OCI-LY1 (cell line): ENCODE measurements around the gene SYT3.

Experiments used
- H2AFZ ChIP-seq: fragments of 200-600 bp; sonication (generic), shearing (Covaris generic); 2 replicates; pipeline ENCODE4 v1.6.0; 2014; ENCODE audit warnings: antibody characterized with exemption, mild to moderate bottlenecking, low read length
- H3F3A ChIP-seq: fragments of 200-600 bp; sonication (generic), shearing (Covaris generic); 2 replicates; pipeline ENCODE4 v1.6.0; 2014; ENCODE audit warnings: mild to moderate bottlenecking, antibody characterized with exemption, low read length, moderate library complexity; ENCODE audit not compliant: insufficient read depth
- H3K27ac ChIP-seq: fragments of 200-600 bp; sonication (generic); 2 replicates; pipeline ENCODE4 v1.5.1; 2014; ENCODE audit warnings: low read length, mixed run types, mild to moderate bottlenecking, low read depth; ENCODE audit not compliant: poor library complexity, severe bottlenecking
- H3K27me3 ChIP-seq: fragments of 200-600 bp; sonication (generic); 2 replicates; pipeline ENCODE4 v1.6.0; 2014; ENCODE audit warnings: antibody characterized with exemption, mild to moderate bottlenecking, low read length, moderate library complexity; ENCODE audit not compliant: insufficient read depth
- H3K36me3 ChIP-seq: fragments of 200-600 bp; sonication (generic); 2 replicates; pipeline ENCODE4 v1.6.1; 2014; ENCODE audit warnings: mild to moderate bottlenecking, antibody characterized with exemption, low read length, moderate library complexity, mixed read lengths; ENCODE audit not compliant: insufficient read depth
- H3K4me1 ChIP-seq: fragments of 200-600 bp; sonication (generic); 2 replicates; pipeline ENCODE4 v1.5.1; 2014; ENCODE audit warnings: mild to moderate bottlenecking, low read length, moderate library complexity; ENCODE audit not compliant: insufficient read depth, severe bottlenecking
- H3K4me2 ChIP-seq: fragments of 200-600 bp; sonication (generic), shearing (Covaris generic); 2 replicates; pipeline ENCODE4 v1.6.1; 2014; ENCODE audit warnings: low read length
- H3K4me3 ChIP-seq: fragments of 200-600 bp; sonication (generic); 2 replicates; pipeline ENCODE4 v1.5.1; 2014; ENCODE audit warnings: low read length, low read depth, mild to moderate bottlenecking, mixed read lengths; ENCODE audit not compliant: poor library complexity, severe bottlenecking
- H3K79me2 ChIP-seq: fragments of 200-600 bp; shearing (Covaris generic); 2 replicates; pipeline ENCODE4 v1.6.1; 2016; ENCODE audit warnings: mixed run types, low read length, mixed read lengths; ENCODE audit not compliant: insufficient read depth
- H3K9ac ChIP-seq: fragments of 200-600 bp; sonication (generic), shearing (Covaris generic); 2 replicates; pipeline ENCODE4 v1.6.1; 2014; ENCODE audit warnings: mild to moderate bottlenecking, low read length, mixed read lengths
- H3K9me2 ChIP-seq: fragments of 200-600 bp; sonication (generic), shearing (Covaris generic); 2 replicates; pipeline ENCODE4 v1.6.1; 2014; ENCODE audit warnings: low read depth, mild to moderate bottlenecking, low read length, mixed read lengths
- H3K9me3 ChIP-seq: fragments of 200-600 bp; shearing (Covaris generic); 2 replicates; pipeline ENCODE4 v1.6.1; 2014; ENCODE audit warnings: low read length, mixed read lengths
- H4K20me1 ChIP-seq: fragments of 200-600 bp; sonication (generic), shearing (Covaris generic); 2 replicates; pipeline ENCODE4 v1.6.0; 2016; ENCODE audit warnings: mild to moderate bottlenecking, low read length; ENCODE audit not compliant: insufficient read depth
- EZH2 ChIP-seq: fragments of 200-600 bp; sonication (generic), shearing (Covaris generic); IDR thresholded peaks from 2 replicates; pipeline ENCODE4 v1.8.0; 2017; ENCODE audit warnings: borderline replicate concordance, mixed run types, mild to moderate bottlenecking, antibody characterized with exemption, low read length, moderate library complexity, mixed read lengths
- TF ChIP-seq, protein P1 (sequence below): fragments of 200-600 bp; sonication (generic), shearing (Covaris generic); IDR thresholded peaks from 2 replicates; pipeline ENCODE4 v1.5.1; 2017; ENCODE audit warnings: mild to moderate bottlenecking, antibody characterized with exemption, low read length, moderate library complexity, mixed read lengths

The SYT3 gene, protein sequence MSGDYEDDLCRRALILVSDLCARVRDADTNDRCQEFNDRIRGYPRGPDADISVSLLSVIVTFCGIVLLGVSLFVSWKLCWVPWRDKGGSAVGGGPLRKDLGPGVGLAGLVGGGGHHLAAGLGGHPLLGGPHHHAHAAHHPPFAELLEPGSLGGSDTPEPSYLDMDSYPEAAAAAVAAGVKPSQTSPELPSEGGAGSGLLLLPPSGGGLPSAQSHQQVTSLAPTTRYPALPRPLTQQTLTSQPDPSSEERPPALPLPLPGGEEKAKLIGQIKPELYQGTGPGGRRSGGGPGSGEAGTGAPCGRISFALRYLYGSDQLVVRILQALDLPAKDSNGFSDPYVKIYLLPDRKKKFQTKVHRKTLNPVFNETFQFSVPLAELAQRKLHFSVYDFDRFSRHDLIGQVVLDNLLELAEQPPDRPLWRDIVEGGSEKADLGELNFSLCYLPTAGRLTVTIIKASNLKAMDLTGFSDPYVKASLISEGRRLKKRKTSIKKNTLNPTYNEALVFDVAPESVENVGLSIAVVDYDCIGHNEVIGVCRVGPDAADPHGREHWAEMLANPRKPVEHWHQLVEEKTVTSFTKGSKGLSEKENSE

DNA sequence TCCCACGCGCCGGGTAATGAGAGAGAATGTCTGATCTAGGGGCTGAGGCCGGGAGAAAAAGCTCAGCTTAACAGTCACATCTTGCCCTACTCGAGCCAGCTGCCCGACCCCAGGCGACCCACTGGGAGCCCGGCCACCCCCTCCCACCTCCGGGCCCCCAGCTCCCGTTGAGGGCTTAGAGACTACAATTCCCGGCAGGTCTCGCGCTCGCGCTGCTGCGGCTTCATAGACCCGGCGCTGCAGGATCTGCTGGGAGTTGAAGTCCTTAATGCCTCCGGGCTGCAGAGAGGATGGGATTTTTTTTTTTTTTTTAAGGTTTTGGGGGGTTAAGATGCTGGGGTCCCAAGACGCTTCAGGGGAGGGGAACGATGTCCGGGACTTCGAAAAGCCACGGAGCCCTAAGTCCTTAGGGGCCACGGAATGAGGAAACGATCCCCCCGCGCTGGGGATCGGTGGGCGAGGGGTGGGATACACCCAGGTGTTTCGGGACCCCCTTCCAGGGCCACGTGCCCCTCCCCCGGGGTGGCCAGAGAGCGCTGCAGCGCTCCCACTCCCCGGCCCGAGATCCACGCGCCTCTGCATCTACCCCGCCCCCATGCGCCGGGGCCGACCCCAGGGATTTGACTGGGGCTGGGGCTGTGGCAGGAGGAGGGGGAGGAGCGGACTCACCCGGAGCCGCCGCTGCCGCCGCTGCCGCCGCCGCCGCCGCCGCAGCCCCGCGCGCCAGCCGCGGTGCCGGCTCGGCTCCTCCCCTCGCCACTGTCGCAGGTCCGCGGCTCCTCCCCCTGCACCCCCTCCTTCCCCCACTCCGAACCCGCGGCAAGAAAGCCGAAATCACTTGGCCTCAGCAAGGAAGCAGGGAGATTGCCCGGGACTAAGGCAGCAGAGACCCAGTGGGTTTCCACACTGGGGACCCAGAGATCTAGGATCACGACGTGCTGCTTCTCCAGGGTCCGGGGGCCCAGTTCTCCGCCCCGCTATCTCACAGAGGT, at the start of gene SYT3:
TSS of gene SYT3 (minus strand) at position 761 of the 992 bp plus-strand sequence. CDS start 2,470 bp downstream, outside the sequence.
- no peak for TF ChIP-seq EZH2
- no peaks in the 10 kb centered on the region for H3K9me3 ChIP-seq
- H3K79me2 ChIP-seq: no peaks in the 10 kb centered on the region
- no peaks in the 10 kb centered on the region for H3K4me1 ChIP-seq
- H2AFZ ChIP-seq: no peak within 1 kb of the TSS
- no peaks in the 10 kb centered on the region for H3K9me2 ChIP-seq
- H3K4me3 ChIP-seq: no peak within 1 kb of the TSS
- no peaks in the 10 kb centered on the region for H3F3A ChIP-seq
- H4K20me1 ChIP-seq: no peaks in the 10 kb centered on the region
- H3K27me3 ChIP-seq: no peaks in the 10 kb centered on the region; the same call in 1 of the 2 replicates
- H3K4me2 ChIP-seq: no peak within 1 kb of the TSS
- no peak within 1 kb of the TSS for H3K9ac ChIP-seq
- H3K36me3 ChIP-seq: no peaks in the 10 kb centered on the region
- H3K27ac ChIP-seq: no peak within 1 kb of the TSS

DNA sequence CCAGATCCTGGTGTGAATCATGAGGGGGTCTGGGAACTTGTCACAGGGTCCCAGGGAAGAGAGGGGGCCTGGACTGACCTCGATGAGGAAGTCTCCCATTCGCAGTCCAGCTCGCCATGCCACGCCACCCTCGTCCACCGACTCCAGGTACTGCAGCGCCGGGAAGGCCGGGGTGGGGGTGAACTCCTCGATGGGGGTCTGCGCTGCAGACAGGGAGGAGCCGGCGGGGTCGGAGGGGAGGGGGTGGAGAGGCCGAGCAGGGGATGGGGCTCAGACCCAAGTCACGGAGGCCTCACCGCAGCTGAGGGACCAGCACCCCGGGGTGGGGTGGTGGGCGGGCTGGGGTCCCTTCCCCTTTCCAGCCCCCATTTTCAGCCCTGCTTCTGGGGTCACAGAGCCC, 49.1 kb upstream of the SYT3 start:
- no peaks in the 10 kb centered on the region for H3K27me3 ChIP-seq
- no peak overlapping the region for H3K27ac ChIP-seq
- H3K9me2 ChIP-seq: no peaks in the 10 kb centered on the region
- H3K4me1 ChIP-seq: no peaks in the 10 kb centered on the region
- no peak overlapping the region for H3K9ac ChIP-seq
- H3F3A ChIP-seq: no peaks in the 10 kb centered on the region
- H3K9me3 ChIP-seq: no peaks in the 10 kb centered on the region
- no peak overlapping the region for H3K4me2 ChIP-seq
- H3K36me3 ChIP-seq: no peaks in the 10 kb centered on the region
- no peaks in the 10 kb centered on the region for H3K79me2 ChIP-seq
- no peak overlapping the region for H3K4me3 ChIP-seq
- TF ChIP-seq, protein P1, sequence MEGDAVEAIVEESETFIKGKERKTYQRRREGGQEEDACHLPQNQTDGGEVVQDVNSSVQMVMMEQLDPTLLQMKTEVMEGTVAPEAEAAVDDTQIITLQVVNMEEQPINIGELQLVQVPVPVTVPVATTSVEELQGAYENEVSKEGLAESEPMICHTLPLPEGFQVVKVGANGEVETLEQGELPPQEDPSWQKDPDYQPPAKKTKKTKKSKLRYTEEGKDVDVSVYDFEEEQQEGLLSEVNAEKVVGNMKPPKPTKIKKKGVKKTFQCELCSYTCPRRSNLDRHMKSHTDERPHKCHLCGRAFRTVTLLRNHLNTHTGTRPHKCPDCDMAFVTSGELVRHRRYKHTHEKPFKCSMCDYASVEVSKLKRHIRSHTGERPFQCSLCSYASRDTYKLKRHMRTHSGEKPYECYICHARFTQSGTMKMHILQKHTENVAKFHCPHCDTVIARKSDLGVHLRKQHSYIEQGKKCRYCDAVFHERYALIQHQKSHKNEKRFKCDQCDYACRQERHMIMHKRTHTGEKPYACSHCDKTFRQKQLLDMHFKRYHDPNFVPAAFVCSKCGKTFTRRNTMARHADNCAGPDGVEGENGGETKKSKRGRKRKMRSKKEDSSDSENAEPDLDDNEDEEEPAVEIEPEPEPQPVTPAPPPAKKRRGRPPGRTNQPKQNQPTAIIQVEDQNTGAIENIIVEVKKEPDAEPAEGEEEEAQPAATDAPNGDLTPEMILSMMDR: no peak
- no peak for TF ChIP-seq EZH2
- H2AFZ ChIP-seq: no peak overlapping the region
- H4K20me1 ChIP-seq: no peaks in the 10 kb centered on the region

DNA sequence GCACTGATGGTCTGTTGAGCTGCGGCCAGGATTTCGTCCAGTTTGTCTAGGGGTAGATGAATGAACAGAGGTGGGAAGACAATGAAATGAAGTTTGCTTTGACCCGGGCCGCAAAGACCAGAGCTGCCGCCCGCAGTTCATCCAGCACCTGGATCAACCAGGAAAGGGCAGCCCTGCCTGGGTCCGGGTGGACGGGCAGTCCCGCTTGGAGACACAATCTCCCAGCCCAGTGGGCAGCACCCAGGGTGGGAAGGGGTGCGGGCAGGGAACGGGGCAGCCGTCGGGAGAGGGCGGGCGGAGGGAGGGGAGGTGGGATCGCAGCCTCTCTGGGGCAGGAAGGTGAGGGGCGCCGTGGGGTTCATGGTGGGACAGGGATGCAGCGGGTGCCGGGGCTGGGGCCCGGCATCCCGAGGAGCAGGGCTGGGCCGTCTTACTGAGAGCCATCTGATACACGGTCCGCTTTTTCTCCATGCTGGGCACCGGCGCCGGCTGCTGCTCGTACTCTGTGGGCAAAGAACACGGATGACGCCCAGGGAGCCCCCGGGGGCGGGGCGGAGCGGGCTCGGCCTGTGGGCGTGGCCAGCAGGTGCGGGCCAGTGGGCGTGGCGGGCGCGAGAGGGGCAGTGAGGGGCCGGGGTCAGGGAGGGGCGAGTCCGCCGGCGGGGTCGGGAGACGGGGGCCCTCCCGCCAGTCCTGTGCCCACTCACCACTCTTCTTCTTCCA, 46.8 kb upstream of the SYT3 start:
- H3K79me2 ChIP-seq: no peaks in the 10 kb centered on the region
- H3K36me3 ChIP-seq: no peaks in the 10 kb centered on the region
- H4K20me1 ChIP-seq: no peaks in the 10 kb centered on the region
- H3K4me2 ChIP-seq: no peak overlapping the region
- TF ChIP-seq, protein P1: no peak
- no peak for TF ChIP-seq EZH2
- H2AFZ ChIP-seq: no peak overlapping the region
- no peaks in the 10 kb centered on the region for H3K27me3 ChIP-seq
- no peaks in the 10 kb centered on the region for H3K4me1 ChIP-seq
- no peaks in the 10 kb centered on the region for H3K9me3 ChIP-seq
- H3K9ac ChIP-seq: no peak overlapping the region
- H3K27ac ChIP-seq: no peak overlapping the region
- no peaks in the 10 kb centered on the region for H3K9me2 ChIP-seq
- H3F3A ChIP-seq: no peaks in the 10 kb centered on the region
- no peak overlapping the region for H3K4me3 ChIP-seq
